ENCODE results near the gene ZGPAT.

Gene ZGPAT

DNA sequence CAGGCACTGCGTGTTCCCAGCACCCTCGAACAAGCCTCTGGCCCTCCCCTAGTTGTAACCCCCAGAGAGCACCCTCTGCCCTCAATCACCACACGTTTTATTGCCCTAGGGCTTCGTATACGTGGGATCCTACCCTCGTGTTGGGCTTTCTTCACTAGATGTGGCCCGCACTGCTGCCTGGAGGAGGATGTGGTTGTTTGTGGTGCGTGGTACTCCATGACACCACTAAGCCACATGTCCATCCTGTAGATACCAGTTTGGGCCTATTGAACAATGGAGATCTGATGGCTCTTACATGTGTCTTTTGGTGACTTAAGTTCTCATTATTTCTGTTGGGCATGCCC, 48.8 kb downstream of the ZGPAT start:
- Histone ChIP-seq H3K9me3 (ENCODE audit: control insufficient read depth, insufficient read depth, low read length) (no peaks in the 10 kb centered on the region), H3K4me1 (ENCODE audit: control insufficient read depth, low read length) (no peaks in the 10 kb centered on the region), H3K27me3 (ENCODE audit: control insufficient read depth, low read length) (peaks cover 8% of the 10 kb centered on the region; the same call in 1 of the 2 replicates), H3K27ac (ENCODE audit: low read depth, low read length) (no peak overlapping the region), H3K36me3 (ENCODE audit: control insufficient read depth, low read length) (no peaks in the 10 kb centered on the region), H3K4me2 (ENCODE audit: low read length) (no peak overlapping the region), H4K20me1 (ENCODE audit: control insufficient read depth, insufficient read depth, low read depth, low read length) (no peaks in the 10 kb centered on the region), H3F3A (ENCODE audit: control insufficient read depth, insufficient read depth) (no peaks in the 10 kb centered on the region), H3K4me3 (ENCODE audit: low read length) (no peak overlapping the region), H3K9me2 (replicated peaks; ENCODE audit: control insufficient read depth, low read length) (no peaks in the 10 kb centered on the region), H3K79me2 (ENCODE audit: control insufficient read depth, low read length) (no peaks in the 10 kb centered on the region)
- TF ChIP-seq CTCF (IDR thresholded peaks at IDR 0.05; ENCODE audit: low read depth, low read length, poor library complexity, severe bottlenecking) (no peak), EZH2phosphoT487 (IDR thresholded peaks at IDR 0.05; ENCODE audit: borderline replicate concordance, low read length) (no peak)

DNA sequence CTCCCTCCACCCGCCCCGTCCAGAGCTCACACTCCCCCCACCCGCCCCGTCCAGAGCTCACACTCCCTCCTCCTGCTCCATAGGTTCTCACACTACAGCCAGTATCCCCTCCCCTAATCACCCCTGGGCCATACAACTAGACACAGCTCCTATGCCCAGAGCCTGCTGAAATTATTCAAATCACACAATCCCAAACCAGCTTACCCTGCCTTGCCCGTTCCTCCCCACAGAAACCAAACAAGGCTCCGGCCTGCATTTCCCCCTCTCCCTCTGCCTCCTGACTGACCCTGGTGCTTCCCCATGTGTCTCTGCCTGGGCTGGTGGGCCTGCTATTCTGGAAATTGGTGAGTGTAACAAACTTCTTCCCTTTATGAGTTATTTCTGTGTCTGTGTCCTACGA, 50.3 kb downstream of the ZGPAT start:
- H3K79me2 ChIP-seq (ENCODE audit: control insufficient read depth, low read length): no peaks in the 10 kb centered on the region

GRCh38 chr20:63759377-63759901, 51.6 kb downstream of the ZGPAT start:
- H3K4me1 ChIP-seq (ENCODE audit: control insufficient read depth, low read length): no peaks in the 10 kb centered on the region
- no peaks in the 10 kb centered on the region for H3K9me3 ChIP-seq (ENCODE audit: control insufficient read depth, insufficient read depth, low read length)
- H3K27ac ChIP-seq (ENCODE audit: low read depth, low read length): no peak overlapping the region
- H3F3A ChIP-seq (ENCODE audit: control insufficient read depth, insufficient read depth): no peaks in the 10 kb centered on the region
- H4K20me1 ChIP-seq (ENCODE audit: control insufficient read depth, insufficient read depth, low read depth, low read length): no peaks in the 10 kb centered on the region
- peaks cover 15% of the 10 kb centered on the region for H3K27me3 ChIP-seq (ENCODE audit: control insufficient read depth, low read length)
- TF ChIP-seq CTCF (IDR thresholded peaks at IDR 0.05; ENCODE audit: low read depth, low read length, poor library complexity, severe bottlenecking) (no peak), EZH2phosphoT487 (IDR thresholded peaks at IDR 0.05; ENCODE audit: borderline replicate concordance, low read length) (no peak)
- no peaks in the 10 kb centered on the region for H3K9me2 ChIP-seq (replicated peaks; ENCODE audit: control insufficient read depth, low read length)
- H3K79me2 ChIP-seq (ENCODE audit: control insufficient read depth, low read length): no peaks in the 10 kb centered on the region
- H3K4me3 ChIP-seq (ENCODE audit: low read length): no peak overlapping the region
- H3K36me3 ChIP-seq (ENCODE audit: control insufficient read depth, low read length): no peaks in the 10 kb centered on the region
- no peak overlapping the region for H3K4me2 ChIP-seq (ENCODE audit: low read length)

More for the DNA sequence above, 50.3 kb downstream of the ZGPAT start:
- H3K27me3 ChIP-seq (ENCODE audit: control insufficient read depth, low read length): peaks cover 15% of the 10 kb centered on the region
- H3K9me2 ChIP-seq (replicated peaks; ENCODE audit: control insufficient read depth, low read length): no peaks in the 10 kb centered on the region
- no peaks in the 10 kb centered on the region for H3K4me1 ChIP-seq (ENCODE audit: control insufficient read depth, low read length)
- no peaks in the 10 kb centered on the region for H4K20me1 ChIP-seq (ENCODE audit: control insufficient read depth, insufficient read depth, low read depth, low read length)
- no peaks in the 10 kb centered on the region for H3F3A ChIP-seq (ENCODE audit: control insufficient read depth, insufficient read depth)
- no peak overlapping the region for H3K4me3 ChIP-seq (ENCODE audit: low read length)
- TF ChIP-seq CTCF (IDR thresholded peaks at IDR 0.05; ENCODE audit: low read depth, low read length, poor library complexity, severe bottlenecking) (no peak), EZH2phosphoT487 (IDR thresholded peaks at IDR 0.05; ENCODE audit: borderline replicate concordance, low read length) (no peak)
- no peak overlapping the region for H3K27ac ChIP-seq (ENCODE audit: low read depth, low read length)
- H3K9me3 ChIP-seq (ENCODE audit: control insufficient read depth, insufficient read depth, low read length): no peaks in the 10 kb centered on the region
- no peak overlapping the region for H3K4me2 ChIP-seq (ENCODE audit: low read length)
- no peaks in the 10 kb centered on the region for H3K36me3 ChIP-seq (ENCODE audit: control insufficient read depth, low read length)

All from DOHH2 (cell line).